Subcutaneous adipose tissue (tissue), 4 donors: ENCODE data around the gene PRKAG1. TPM values are rescaled to one million over a fixed set of nuclear protein-coding genes. Genes with fewer than 3 reads are reported as not detected.

Experiments
- total RNA-seq, 4 donors: library from RNA; depleted of rRNA; stranded (reverse); fragments of >200 nt; gene quantifications; one replicate each; pipeline ENCODE4 v1.1.0, GENCODE V29; 2016
- TF ChIP-seq, protein P1 (sequence below): fragments of 450-650 bp; IDR thresholded peaks from one replicate; pipeline ENCODE4 v1.5.1; 2016; ENCODE audit warnings: low read depth, mild to moderate bottlenecking, control low read depth, antibody characterized with exemption, moderate library complexity

PRKAG1 gene
- total RNA-seq, 4 donors from 2014 or later: 57.7 to 67.4 (median 59.7) TPM

DNA sequence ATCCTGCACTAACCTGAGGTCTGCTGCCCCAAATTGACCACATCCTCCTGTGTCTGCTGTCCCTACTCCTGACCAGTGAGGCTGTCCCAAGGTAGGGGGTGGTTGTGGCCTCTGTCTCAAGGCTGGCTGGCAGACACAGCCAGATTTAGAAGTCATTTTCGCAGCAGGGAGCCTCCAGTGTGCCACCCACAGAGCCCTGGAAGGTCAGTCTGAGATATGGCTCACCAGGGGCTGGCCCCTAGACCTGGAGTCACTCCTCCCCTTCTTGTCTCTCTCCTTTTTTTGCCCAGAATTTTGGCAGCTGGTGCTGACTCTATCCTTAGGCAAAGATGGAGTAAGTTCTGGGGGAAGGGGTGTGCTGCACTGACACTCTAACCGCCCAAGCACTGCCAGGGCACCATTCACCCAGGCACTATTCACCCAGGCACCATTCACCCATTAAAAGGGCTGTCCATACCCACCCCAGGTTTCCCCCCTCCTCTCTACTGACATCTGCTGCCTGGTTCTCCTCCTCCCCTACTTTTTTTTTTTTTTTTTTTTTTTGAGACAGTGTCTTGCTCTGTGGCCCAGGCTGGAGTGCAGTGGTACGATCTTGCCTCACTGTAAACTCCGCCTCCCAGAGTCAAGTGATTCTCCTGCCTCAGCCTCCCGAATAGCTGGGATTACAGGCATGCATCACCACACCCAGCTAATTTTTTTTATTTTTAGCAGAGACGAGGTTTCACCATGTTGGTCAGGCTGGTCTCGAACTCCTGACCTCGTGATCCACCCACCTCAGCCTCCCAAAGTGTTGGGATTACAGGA lies 27.1 kb downstream of the PRKAG1 start:
- TF ChIP-seq, protein P1, sequence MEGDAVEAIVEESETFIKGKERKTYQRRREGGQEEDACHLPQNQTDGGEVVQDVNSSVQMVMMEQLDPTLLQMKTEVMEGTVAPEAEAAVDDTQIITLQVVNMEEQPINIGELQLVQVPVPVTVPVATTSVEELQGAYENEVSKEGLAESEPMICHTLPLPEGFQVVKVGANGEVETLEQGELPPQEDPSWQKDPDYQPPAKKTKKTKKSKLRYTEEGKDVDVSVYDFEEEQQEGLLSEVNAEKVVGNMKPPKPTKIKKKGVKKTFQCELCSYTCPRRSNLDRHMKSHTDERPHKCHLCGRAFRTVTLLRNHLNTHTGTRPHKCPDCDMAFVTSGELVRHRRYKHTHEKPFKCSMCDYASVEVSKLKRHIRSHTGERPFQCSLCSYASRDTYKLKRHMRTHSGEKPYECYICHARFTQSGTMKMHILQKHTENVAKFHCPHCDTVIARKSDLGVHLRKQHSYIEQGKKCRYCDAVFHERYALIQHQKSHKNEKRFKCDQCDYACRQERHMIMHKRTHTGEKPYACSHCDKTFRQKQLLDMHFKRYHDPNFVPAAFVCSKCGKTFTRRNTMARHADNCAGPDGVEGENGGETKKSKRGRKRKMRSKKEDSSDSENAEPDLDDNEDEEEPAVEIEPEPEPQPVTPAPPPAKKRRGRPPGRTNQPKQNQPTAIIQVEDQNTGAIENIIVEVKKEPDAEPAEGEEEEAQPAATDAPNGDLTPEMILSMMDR: no peak

- TF ChIP-seq, protein P1: no peak
Measured at GRCh38 chr12:48990552-48990951, 28.0 kb downstream of the PRKAG1 start.

GRCh38 chr12:48988030-48988649 lies 30.4 kb downstream of the PRKAG1 start:
- TF ChIP-seq, protein P1: no peak

DNA sequence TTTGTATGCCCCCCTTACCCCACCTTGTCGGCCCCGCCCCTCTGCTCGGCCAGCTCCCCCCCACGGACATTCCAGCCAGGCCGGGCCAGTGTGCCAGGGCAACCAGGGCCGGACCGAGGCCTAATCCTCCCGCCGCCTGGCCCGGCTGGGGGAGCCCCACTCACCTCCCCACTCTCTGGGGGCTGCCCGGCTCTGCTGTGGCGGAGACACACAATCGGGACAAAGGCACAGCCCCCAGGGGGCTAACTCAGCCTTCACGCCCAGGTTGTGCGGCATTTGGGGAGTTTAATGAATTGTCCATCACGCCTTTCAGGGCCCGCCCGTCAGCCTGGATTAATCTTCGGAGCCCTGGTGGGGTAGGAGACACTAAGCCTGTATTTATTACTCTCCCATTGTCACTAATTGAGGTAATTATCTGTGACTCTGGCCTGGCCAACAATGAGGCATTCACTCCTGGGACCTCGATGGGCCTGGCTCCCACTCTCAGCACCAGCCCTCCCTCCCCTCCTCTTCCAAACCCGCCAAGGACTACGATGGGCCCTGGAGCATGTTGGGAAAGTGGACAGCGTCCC lies 31.8 kb downstream of the PRKAG1 start:
- TF ChIP-seq, protein P1: no peak

GRCh38 chr12:48985901-48986300 lies 32.7 kb downstream of the PRKAG1 start:
- TF ChIP-seq, protein P1: no peak

GRCh38 chr12:48985475-48985897 lies 33.1 kb downstream of the PRKAG1 start:
- TF ChIP-seq, protein P1: no peak

DNA sequence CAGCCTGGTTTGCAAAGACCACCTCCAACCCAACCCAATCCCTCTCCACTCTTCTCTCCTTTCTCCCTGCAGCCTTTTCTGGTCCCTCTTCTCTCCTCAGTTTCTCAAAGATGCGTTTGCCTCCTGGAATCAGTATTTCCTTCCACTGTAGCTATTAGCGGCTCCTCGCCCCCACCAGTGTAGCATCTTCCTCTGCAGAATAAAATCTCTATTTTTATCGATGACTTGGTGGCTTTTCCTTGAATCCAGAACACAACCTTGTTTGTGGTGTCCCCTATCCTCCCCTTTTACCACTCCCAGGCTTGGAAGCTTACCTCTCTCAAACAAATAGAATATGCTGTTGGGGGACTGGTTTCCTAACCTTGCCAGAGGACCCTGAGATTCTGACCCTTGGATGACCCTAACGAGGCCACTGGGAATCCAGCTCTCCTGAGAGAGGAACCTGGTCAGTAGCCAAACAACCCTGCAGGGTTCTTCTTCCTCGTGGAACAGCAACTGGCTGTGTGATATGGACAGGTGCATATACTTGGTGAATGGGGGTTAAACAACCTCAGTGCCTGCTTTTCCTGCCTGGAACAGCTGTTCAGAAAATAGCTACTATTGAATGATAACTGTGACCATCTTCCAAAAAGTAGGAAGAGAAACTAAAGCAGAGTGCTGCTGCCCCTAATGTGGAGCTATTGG lies 36.0 kb downstream of the PRKAG1 start:
- TF ChIP-seq, protein P1: no peak
